Prostate gland (tissue), 2 donors: ENCODE data around the gene PRTG. TPM values are rescaled to one million over a fixed set of nuclear protein-coding genes. Genes with fewer than 3 reads are reported as not detected.
"Not testable (repeated sequence)": the region's sequence is repeated elsewhere in the genome, so short reads cannot be mapped to it uniquely, and the experiment has no call there.

Source experiments
- DNase-seq: peaks from one replicate; pipeline ENCODE4 v3.0.0-alpha.2; 2019; ENCODE audit warnings: low spot score
- H3K27ac ChIP-seq, 2 donors: fragments of 200-600 bp; sonication (generic); 2 replicates each; pipeline ENCODE4 v1.5.1; 2017 to 2019
- H3K27me3 ChIP-seq: fragments of 200-600 bp; sonication (generic); replicated peaks from 2 replicates; pipeline ENCODE4 v1.5.1; 2019; ENCODE audit not compliant: insufficient read depth
- H3K36me3 ChIP-seq, 2 donors: fragments of 200-600 bp; sonication (generic); 1 replicate in 1 of 2; 2 replicates in 1 of 2; pipeline versions ENCODE4 v1.5.1 to v1.8.1; 2017 to 2019
- H3K4me1 ChIP-seq: fragments of 200-600 bp; sonication (generic); replicated peaks from 2 replicates; pipeline ENCODE4 v1.5.1; 2019
- H3K4me3 ChIP-seq, 2 donors: fragments of 200-600 bp; sonication (generic); 2 replicates each; pipeline ENCODE4 v1.5.1; 2017 to 2019
- H3K9me3 ChIP-seq: fragments of 200-600 bp; sonication (generic); 2 replicates; pipeline ENCODE4 v1.5.1; 2017
- CTCF ChIP-seq, 4 experiments: fragments of 200-600 bp in 2 of 4; fragments of 450-650 bp in 2 of 4; sonication (generic) in 2 of 4; IDR thresholded peaks; 1 replicate in 3 of 4; 2 replicates in 1 of 4; pipeline ENCODE4 v1.5.1; 2016 to 2019; ENCODE audit warnings: antibody characterized with exemption in 4 of 4, mild to moderate bottlenecking in 2 of 4, moderate library complexity in 2 of 4
- POLR2A ChIP-seq: fragments of 450-650 bp; IDR thresholded peaks from one replicate; pipeline ENCODE4 v1.6.1; 2016; ENCODE audit warnings: antibody characterized with exemption, mild to moderate bottlenecking
- POLR2AphosphoS5 ChIP-seq: sonication (generic); formaldehyde crosslinking; IDR thresholded peaks from one replicate; pipeline ENCODE4 v1.6.1; 2017; ENCODE audit warnings: antibody characterized with exemption
- WGBS: methylation state at CpG from one replicate; pipeline ENCODE4 v1.1.5; 2018; 5-methylcytosine and 5-hydroxymethylcytosine counted together
- intact Hi-C: fragments of 100-400 bp; cut with DNase I; formaldehyde crosslinking; loops from one replicate; pipeline ENCODE4 v1.14.2; 2022
- total RNA-seq, 2 donors: library from RNA; depleted of rRNA; stranded (reverse); fragments of >200 nt; gene quantifications; one replicate each; pipeline ENCODE4 v1.1.0, GENCODE V29; 2016

The PRTG gene
- total RNA-seq, 2 donors from 2014 or later, result 6.1 to 9.4 TPM

- DNase-seq, result no peak
- Histone ChIP-seq H3K27ac (no peak overlapping the region), H3K36me3 (no peaks in the 10 kb centered on the region), H3K4me1 (no peaks in the 10 kb centered on the region), H3K4me3 (no peak overlapping the region), H3K9me3 (no peaks in the 10 kb centered on the region), H3K27me3 (no peaks in the 10 kb centered on the region)
- 41% methylated on average over 8 of the region's 8 CpGs for WGBS
- intact Hi-C loops, result no loop called here
- no peak for TF ChIP-seq POLR2AphosphoS5
- no peak for TF ChIP-seq POLR2A
- TF ChIP-seq CTCF (IDR thresholded peaks at IDR 0.05), result no peak
Observed at GRCh38 chr15:55695432-55695831, 47.5 kb downstream of the PRTG start.

- 20% methylated on average over 4 of the region's 4 CpGs for WGBS
- H3K9me3 ChIP-seq, result no peaks in the 10 kb centered on the region
- TF ChIP-seq CTCF (IDR thresholded peaks at IDR 0.05), result no peak
- TF ChIP-seq POLR2A, result no peak
- peak; percentile 27 for TF ChIP-seq POLR2AphosphoS5
- H3K36me3 ChIP-seq, result no peaks in the 10 kb centered on the region
- H3K4me3 ChIP-seq, result no peak overlapping the region
- intact Hi-C loops, result no loop called here
- H3K27ac ChIP-seq, result no peak overlapping the region
- DNase-seq, result peak; percentile 4
- H3K27me3 ChIP-seq, result no peaks in the 10 kb centered on the region
- no peaks in the 10 kb centered on the region for H3K4me1 ChIP-seq
Observed at GRCh38 chr15:55694652-55695150, 48.3 kb downstream of the PRTG start.

- H3K4me3 ChIP-seq, H3K36me3 ChIP-seq, DNase-seq, intact Hi-C loops, H3K27me3 ChIP-seq, H3K27ac ChIP-seq, H3K9me3 ChIP-seq, H3K4me1 ChIP-seq: not testable (repeated sequence)
- whole genome bisulfite sequencing, result 95% methylated on average over 14 of the region's 14 CpGs
Observed at GRCh38 chr15:55693116-55693515, 49.8 kb downstream of the PRTG start.

GRCh38 chr15:55687792-55688191, 55.2 kb downstream of the PRTG start:
- TF ChIP-seq POLR2AphosphoS5 (no peak), POLR2A (no peak), CTCF (IDR thresholded peaks at IDR 0.05) (no peak)
- Histone ChIP-seq H3K4me1 (no peaks in the 10 kb centered on the region), H3K9me3 (no peaks in the 10 kb centered on the region), H3K27ac (no peak overlapping the region), H3K27me3 (no peaks in the 10 kb centered on the region), H3K36me3 (no peaks in the 10 kb centered on the region), H3K4me3 (no peak overlapping the region)
- 90% methylated on average over 6 of the region's 6 CpGs for WGBS
- intact Hi-C loops, result no loop called here
- DNase-seq, result no peak

- H3K4me1 ChIP-seq, result no peaks in the 10 kb centered on the region
- no peaks in the 10 kb centered on the region for H3K9me3 ChIP-seq
- WGBS, result 57% methylated on average over 1 of the region's 1 CpG
- TF ChIP-seq POLR2AphosphoS5 (no peak), POLR2A (no peak), CTCF (IDR thresholded peaks at IDR 0.05) (no peak)
- intact Hi-C loops, result no loop called here
- DNase-seq, result no peak
- H3K4me3 ChIP-seq, result no peak overlapping the region
- H3K36me3 ChIP-seq, result no peaks in the 10 kb centered on the region
- no peak overlapping the region for H3K27ac ChIP-seq
- H3K27me3 ChIP-seq, result no peaks in the 10 kb centered on the region
Observed at GRCh38 chr15:55685286-55685685, 57.7 kb downstream of the PRTG start.
